Ectodermal cell (in vitro differentiated cells): ENCODE results near the gene PTRHD1.
"Not testable (repeated sequence)": the region's sequence is repeated elsewhere in the genome, so short reads cannot be mapped to it uniquely, and the experiment has no call there.

Experiments used
- H3K27ac ChIP-seq: 2 replicates; pipeline ENCODE4 v1.7.0; 2013; ENCODE audit warnings: mild to moderate bottlenecking, low read depth, low read length; ENCODE audit not compliant: insufficient read depth, poor library complexity, severe bottlenecking
- H3K27me3 ChIP-seq: 2 replicates; pipeline ENCODE4 v1.7.0; 2013; ENCODE audit warnings: mild to moderate bottlenecking, low read length; ENCODE audit not compliant: insufficient read depth, control insufficient read depth, poor library complexity, severe bottlenecking
- H3K36me3 ChIP-seq: one replicate; pipeline ENCODE4 v1.7.0; 2013; ENCODE audit warnings: low read length; ENCODE audit not compliant: control insufficient read depth, insufficient read depth
- H3K4me1 ChIP-seq: one replicate; pipeline ENCODE4 v1.7.0; 2013; ENCODE audit warnings: low read length; ENCODE audit not compliant: control insufficient read depth, insufficient read depth
- H3K4me3 ChIP-seq: 2 replicates; pipeline ENCODE4 v1.7.0; 2013; ENCODE audit warnings: low read depth, low read length, control low read depth; ENCODE audit not compliant: insufficient read depth
- H3K9me3 ChIP-seq: 2 replicates; pipeline ENCODE4 v1.7.0; 2013; ENCODE audit warnings: mild to moderate bottlenecking, low read length, moderate library complexity; ENCODE audit not compliant: control insufficient read depth
- WGBS, 2 experiments: methylation state at CpG; one replicate each; pipeline ENCODE4 v1.1.7; 2013; ENCODE audit warnings: missing lambda C conversion rate in 2 of 2; 5-methylcytosine and 5-hydroxymethylcytosine counted together

The PTRHD1 gene

GRCh38 chr2:24836206-24836605 is 43.0 kb upstream of the PTRHD1 start:
- Histone ChIP-seq H3K9me3 (no peaks in the 10 kb centered on the region), H3K27ac (no peak overlapping the region), H3K4me1 (peaks cover 16% of the 10 kb centered on the region), H3K36me3 (peaks cover 13% of the 10 kb centered on the region), H3K4me3 (no peak overlapping the region), H3K27me3 (no peaks in the 10 kb centered on the region)
- WGBS, 2 experiments: 96% methylated on average over 8 of the region's 8 CpGs

GRCh38 chr2:24835411-24835810 is 42.2 kb upstream of the PTRHD1 start:
- Histone ChIP-seq H3K4me1 (peaks cover 21% of the 10 kb centered on the region), H3K36me3 (peaks cover 13% of the 10 kb centered on the region)
- H3K27me3 ChIP-seq, H3K27ac ChIP-seq, H3K4me3 ChIP-seq, H3K9me3 ChIP-seq: not testable (repeated sequence)
- WGBS, 2 experiments: 79 to 89% methylated on average over 8 of the region's 8 CpGs

DNA sequence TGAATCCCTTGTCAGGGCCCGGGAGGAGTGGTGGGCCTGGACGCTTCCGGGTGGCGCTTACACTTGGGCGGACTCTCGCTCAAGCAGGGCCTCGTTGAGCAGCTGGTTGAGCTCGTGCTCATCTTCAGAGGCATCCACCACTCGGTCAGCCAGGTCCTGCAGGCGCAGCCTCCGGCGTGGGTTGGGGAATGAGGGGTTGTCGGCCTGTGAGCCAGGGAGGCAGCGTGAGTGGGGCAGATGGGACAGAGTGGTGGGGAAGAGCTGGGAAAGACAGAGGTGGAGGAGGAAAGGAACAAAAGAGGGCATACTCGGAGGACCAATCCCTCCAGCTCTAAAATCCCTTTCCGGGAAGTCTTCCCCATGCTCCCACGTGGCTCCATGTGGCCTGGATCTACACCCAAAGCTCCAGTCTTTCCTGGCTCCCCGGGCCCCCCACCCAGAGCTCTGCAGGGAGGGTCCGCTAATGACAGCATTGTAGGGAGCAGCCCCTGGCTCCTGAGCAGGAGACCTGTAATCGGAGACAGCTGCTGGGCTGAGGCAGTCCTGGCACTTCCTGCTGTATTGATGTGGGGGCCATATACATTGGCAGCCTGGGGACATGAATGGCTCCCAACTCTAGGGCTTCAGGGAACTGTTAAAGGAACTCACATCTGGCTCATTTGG is 41.7 kb upstream of the PTRHD1 start:
- H3K9me3 ChIP-seq: no peaks in the 10 kb centered on the region
- H3K4me1 ChIP-seq: peaks cover 21% of the 10 kb centered on the region
- H3K4me3 ChIP-seq: no peak overlapping the region
- peaks cover 13% of the 10 kb centered on the region for H3K36me3 ChIP-seq
- WGBS, 2 experiments: 94 to 96% methylated on average over 20 of the region's 20 CpGs
- H3K27me3 ChIP-seq: no peaks in the 10 kb centered on the region
- no peak overlapping the region for H3K27ac ChIP-seq

- Histone ChIP-seq H3K36me3 (peaks cover 13% of the 10 kb centered on the region), H3K27me3 (no peaks in the 10 kb centered on the region), H3K4me1 (peaks cover 21% of the 10 kb centered on the region), H3K4me3 (no peak overlapping the region), H3K9me3 (no peaks in the 10 kb centered on the region), H3K27ac (no peak overlapping the region)
- 94 to 95% methylated on average over 32 of the region's 32 CpGs for WGBS, 2 experiments
Observed at GRCh38 chr2:24833821-24834732, 40.9 kb upstream of the PTRHD1 start.

- Histone ChIP-seq H3K4me3 (no peak overlapping the region), H3K36me3 (peaks cover 13% of the 10 kb centered on the region), H3K9me3 (no peaks in the 10 kb centered on the region), H3K27ac (peak overlapping the region; percentile 60), H3K4me1 (peaks cover 21% of the 10 kb centered on the region), H3K27me3 (no peaks in the 10 kb centered on the region)
- 48 to 53% methylated on average over 22 of the region's 22 CpGs for WGBS, 2 experiments
Observed at GRCh38 chr2:24832931-24833701, 39.9 kb upstream of the PTRHD1 start.

DNA sequence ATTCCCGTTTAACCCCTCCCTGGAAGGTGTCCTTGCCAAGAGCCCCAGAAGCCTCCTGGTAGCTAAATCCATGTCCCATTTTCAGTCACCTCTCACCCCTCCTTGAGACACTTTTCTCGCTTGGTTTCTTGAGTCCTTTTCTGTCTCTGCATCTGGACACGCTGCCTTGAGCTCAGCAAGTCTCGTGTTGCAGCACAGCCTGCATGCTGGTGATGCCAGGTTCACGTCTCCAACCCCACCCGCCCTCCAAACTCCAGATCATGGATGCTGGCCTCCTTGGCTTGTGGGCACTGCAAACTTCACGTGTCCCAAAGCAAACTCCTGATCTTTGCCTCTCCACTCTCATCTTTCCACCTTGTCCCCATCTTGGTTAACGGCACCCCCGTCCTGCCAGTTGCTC is 39.3 kb upstream of the PTRHD1 start:
- 72 to 74% methylated on average over 9 of the region's 9 CpGs for WGBS, 2 experiments
- H3K9me3 ChIP-seq: no peaks in the 10 kb centered on the region
- peaks cover 21% of the 10 kb centered on the region for H3K4me1 ChIP-seq
- peaks cover 13% of the 10 kb centered on the region for H3K36me3 ChIP-seq
- H3K27ac ChIP-seq: peak overlapping the region; percentile 60
- no peaks in the 10 kb centered on the region for H3K27me3 ChIP-seq
- no peak overlapping the region for H3K4me3 ChIP-seq

DNA sequence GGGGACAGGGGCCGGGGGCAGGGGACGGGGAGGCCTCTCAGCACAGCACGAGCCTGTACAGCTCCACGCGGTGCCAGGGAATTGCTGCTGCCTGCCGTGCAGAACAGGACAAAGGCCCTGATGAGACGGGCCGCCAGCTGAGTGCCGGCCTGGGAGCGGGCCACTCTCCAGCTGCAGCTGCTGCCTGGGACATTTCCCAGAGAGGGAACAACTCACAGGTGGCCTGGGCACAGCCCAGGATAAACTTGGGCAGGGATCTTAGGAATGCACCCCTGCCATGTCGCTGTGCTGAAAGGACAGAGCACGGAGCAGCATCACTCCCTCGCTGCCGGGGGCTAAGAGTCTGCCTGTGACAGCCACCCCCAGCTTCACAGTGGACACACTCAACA is 38.9 kb upstream of the PTRHD1 start:
- peak overlapping the region; percentile 60 for H3K27ac ChIP-seq
- H3K27me3 ChIP-seq: no peaks in the 10 kb centered on the region

GRCh38 chr2:24831221-24832072 is 38.3 kb upstream of the PTRHD1 start:
- no peaks in the 10 kb centered on the region for H3K27me3 ChIP-seq
- no peak overlapping the region for H3K27ac ChIP-seq
- 77 to 81% methylated on average over 18 of the region's 18 CpGs for WGBS, 2 experiments

More for the DNA sequence above, 38.9 kb upstream of the PTRHD1 start:
- no peaks in the 10 kb centered on the region for H3K9me3 ChIP-seq
- no peak overlapping the region for H3K4me3 ChIP-seq
- 20 to 25% methylated on average over 14 of the region's 14 CpGs for WGBS, 2 experiments
- H3K36me3 ChIP-seq: peaks cover 13% of the 10 kb centered on the region
- peaks cover 21% of the 10 kb centered on the region for H3K4me1 ChIP-seq

GRCh38 chr2:24830786-24831185 is 37.6 kb upstream of the PTRHD1 start:
- peaks cover 6% of the 10 kb centered on the region for H3K36me3 ChIP-seq
- H3K4me1 ChIP-seq: peaks cover 21% of the 10 kb centered on the region
- no peak overlapping the region for H3K4me3 ChIP-seq
- H3K27me3 ChIP-seq: no peaks in the 10 kb centered on the region
- 95 to 96% methylated on average over 12 of the region's 12 CpGs for WGBS, 2 experiments
- H3K9me3 ChIP-seq: no peaks in the 10 kb centered on the region
- H3K27ac ChIP-seq: no peak overlapping the region

More at GRCh38 chr2:24831221-24832072, 38.3 kb upstream of the PTRHD1 start:
- Histone ChIP-seq H3K36me3 (peaks cover 10% of the 10 kb centered on the region), H3K4me1 (peaks cover 21% of the 10 kb centered on the region), H3K4me3 (no peak overlapping the region), H3K9me3 (no peaks in the 10 kb centered on the region)
